T-cell (primary cell): Measurements from ENCODE around the gene MICOS13. TPM values are rescaled to one million over a fixed set of nuclear protein-coding genes. Genes with fewer than 3 reads are reported as not detected.
A peak's percentile ranks its signal among the peaks of the same experiment; 100 is the strongest.

ENCODE experiments used
- ATAC-seq, 4 experiments: fragments of 200-7000 bp in 3 of 4; fragments of 150-1000 bp in 1 of 4; cut with Tn5 transposase; replicated peaks in 1 of 4; 1 replicate in 3 of 4; 2 replicates in 1 of 4; pipeline ENCODE4 v1.10.0; 2021; ENCODE audit warnings: moderate library complexity in 3 of 4, mild to moderate bottlenecking in 2 of 4, moderate number of reproducible peaks in 1 of 4
- CTCF ChIA-PET, 2 donors: fragments of 300-600 bp; sonication (Branson Sonifier 250); formaldehyde crosslinking; loops; one replicate each; lab custom pipeline; 2022; ENCODE audit warnings: antibody characterized with exemption in 2 of 2; lab: Charles Lee
- POLR2A ChIA-PET, 2 donors: fragments of 300-600 bp; sonication (Branson Sonifier 250); formaldehyde crosslinking; loops; one replicate each; lab custom pipeline; 2022; ENCODE audit warnings: antibody characterized with exemption in 2 of 2; lab: Charles Lee
- DNase-seq, 35 experiments: peaks; one replicate each; pipeline versions ENCODE4 v3.0.0 to v3.0.0-alpha.2; 2013 to 2023
- H3K27ac ChIP-seq: one replicate; pipeline ENCODE4 v1.5.1; 2013; ENCODE audit warnings: low read length
- H3K27me3 ChIP-seq, 2 experiments: replicated peaks in 1 of 2; 1 replicate in 1 of 2; 2 replicates in 1 of 2; pipeline versions ENCODE4 v1.6.1 to v1.7.0; 2013; ENCODE audit warnings: low read length in 1 of 2, mixed read lengths in 1 of 2; ENCODE audit not compliant: control insufficient read depth in 2 of 2, insufficient read depth in 2 of 2; ENCODE audit errors: extremely low read depth in 1 of 2
- H3K36me3 ChIP-seq, 2 donors: 1 replicate in 1 of 2; 2 replicates in 1 of 2; pipeline versions ENCODE4 v1.6.1 to v1.7.0; 2013; ENCODE audit warnings: low read length in 1 of 2; ENCODE audit not compliant: control insufficient read depth in 2 of 2, insufficient read depth in 1 of 2; ENCODE audit errors: extremely low read depth in 1 of 2
- H3K4me1 ChIP-seq, 2 experiments: 1 replicate in 1 of 2; 2 replicates in 1 of 2; pipeline versions ENCODE4 v1.6.1 to v1.7.0; 2013; ENCODE audit warnings: low read length in 2 of 2, mixed read lengths in 1 of 2; ENCODE audit not compliant: insufficient read depth in 2 of 2, control insufficient read depth in 1 of 2; ENCODE audit errors: extremely low read depth in 1 of 2
- H3K4me3 ChIP-seq, 2 donors: 1 replicate in 1 of 2; 2 replicates in 1 of 2; pipeline versions ENCODE4 v1.5.1 to v1.7.0; 2013; ENCODE audit warnings: mild to moderate bottlenecking in 2 of 2, low read length in 1 of 2, moderate library complexity in 1 of 2; ENCODE audit not compliant: control insufficient read depth in 1 of 2; ENCODE audit errors: extremely low read depth in 1 of 2
- H3K9me3 ChIP-seq: 2 replicates; pipeline ENCODE4 v1.7.0; 2013
- H3K27ac Mint-ChIP-seq, 2 donors: one replicate each; pipeline ENCODE4 v1.8.0; 2020 to 2021; ENCODE audit warnings: mild to moderate bottlenecking in 2 of 2, mixed read lengths in 2 of 2
- H3K27me3 Mint-ChIP-seq, 2 donors: one replicate each; pipeline ENCODE4 v1.8.0; 2021 to 2022; ENCODE audit warnings: mixed read lengths in 2 of 2
- H3K36me3 Mint-ChIP-seq: one replicate; pipeline ENCODE4 v1.8.0; 2021; ENCODE audit warnings: mixed read lengths
- H3K4me1 Mint-ChIP-seq, 3 donors: one replicate each; pipeline ENCODE4 v1.8.0; 2020 to 2022; ENCODE audit warnings: mixed read lengths in 3 of 3, mild to moderate bottlenecking in 1 of 3
- H3K4me3 Mint-ChIP-seq, 3 donors: one replicate each; pipeline ENCODE4 v1.8.0; 2020 to 2022; ENCODE audit warnings: mild to moderate bottlenecking in 3 of 3, mixed read lengths in 3 of 3, moderate library complexity in 3 of 3
- H3K9me3 Mint-ChIP-seq, 3 donors: one replicate each; pipeline ENCODE4 v1.8.0; 2020 to 2022; ENCODE audit warnings: mixed read lengths in 3 of 3
- WGBS: methylation state at CpG from one replicate; pipeline ENCODE4 v1.1.5; 2013; ENCODE audit warnings: missing lambda C conversion rate; ENCODE audit not compliant: insufficient coverage; 5-methylcytosine and 5-hydroxymethylcytosine counted together
- total RNA-seq, 35 experiments: library from RNA in 6 of 35; stranded (reverse) in 6 of 35; fragments of 120-200 nt in 1 of 35; gene quantifications; one replicate each; pipeline versions ENCODE4 v1.2.1 to v1.2.4 and lab custom pipeline; 2013 to 2026

Gene MICOS13
- total RNA-seq, 5 donors from 2014 or later (not counting 1 experiment from before 2014, with no cell fraction given), result 29.3 to 64.5 (median 57.0) TPM

DNA sequence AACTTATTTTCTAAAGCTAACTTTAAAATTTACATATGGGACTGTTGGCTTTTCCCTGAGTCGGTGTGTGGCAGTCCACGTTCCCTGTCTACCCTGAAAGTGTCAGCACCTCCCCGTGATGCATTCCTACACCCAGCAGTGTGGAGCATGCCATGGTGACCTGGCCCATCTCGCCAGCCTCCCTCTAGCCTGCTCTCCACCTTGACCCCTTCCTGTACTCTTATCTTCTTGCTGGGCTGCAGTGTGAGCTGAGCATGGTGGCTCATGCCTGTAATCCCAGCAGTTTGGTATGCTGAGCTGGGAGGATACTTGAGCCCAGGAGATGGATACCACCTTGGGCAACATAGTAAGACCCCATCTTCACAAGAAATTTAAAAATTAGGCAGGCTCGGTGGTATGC lies 25.4 kb downstream of the MICOS13 start:
- WGBS, result 95% methylated on average over 4 of the region's 5 CpGs
- no peaks in the 10 kb centered on the region for H3K9me3 Mint-ChIP-seq
- no peak for DNase-seq
- ChIA-PET CTCF (interaction anchor here (0.5 to 0.7 kb wide), 3 partner anchors 15 to 725 kb away, joined by 3 to 15 read pairs (median 6); partner anchors contain the start of genes SAFB (in 1 of the 2) and SAFB2 (in 1 of the 2)), POLR2A (no interaction called here)
- H3K36me3 ChIP-seq, result peaks cover 57 to 92% of the 10 kb centered on the region in 2 donors
- H3K4me3 ChIP-seq, result no peak overlapping the region
- no peaks in the 10 kb centered on the region for H3K27me3 ChIP-seq
- peak overlapping the region in 1 of 3 donors; percentile 16 for H3K4me3 Mint-ChIP-seq
- no peak overlapping the region for H3K27ac ChIP-seq
- H3K36me3 Mint-ChIP-seq, result peaks cover 54% of the 10 kb centered on the region
- H3K4me1 Mint-ChIP-seq, result no peaks in the 10 kb centered on the region
- H3K4me1 ChIP-seq, result no peaks in the 10 kb centered on the region
- H3K27me3 Mint-ChIP-seq, result no peaks in the 10 kb centered on the region
- no peaks in the 10 kb centered on the region for H3K9me3 ChIP-seq
- no peak for ATAC-seq
- H3K27ac Mint-ChIP-seq, result no peak overlapping the region

DNA sequence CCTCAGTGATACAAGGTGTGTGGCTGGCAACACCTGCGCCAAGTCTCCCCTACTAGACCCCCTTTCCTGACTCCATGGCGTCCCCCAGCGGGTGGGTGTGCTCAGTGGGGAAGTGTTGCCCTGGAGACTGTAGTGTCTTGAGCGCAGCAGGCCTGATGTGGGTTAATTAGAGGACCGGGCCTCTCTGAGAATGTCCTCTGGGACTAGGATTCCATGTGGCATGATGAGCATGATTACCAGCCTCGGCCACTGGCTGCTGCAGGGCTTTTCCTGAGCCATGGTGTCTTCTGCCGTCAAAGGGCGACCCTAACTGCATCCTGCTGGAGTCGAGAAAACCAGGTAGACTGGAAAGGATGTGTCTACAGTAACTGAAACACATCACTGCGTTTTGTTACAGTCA lies 28.1 kb downstream of the MICOS13 start:
- no peak overlapping the region for H3K4me3 Mint-ChIP-seq
- H3K9me3 Mint-ChIP-seq, result no peaks in the 10 kb centered on the region
- H3K36me3 Mint-ChIP-seq, result peaks cover 64% of the 10 kb centered on the region
- no peak overlapping the region for H3K4me3 ChIP-seq
- 97% methylated on average over 7 of the region's 10 CpGs for WGBS
- DNase-seq (no peak), ATAC-seq (no peak)
- H3K4me1 ChIP-seq, result no peaks in the 10 kb centered on the region
- no peaks in the 10 kb centered on the region for H3K27me3 Mint-ChIP-seq
- ChIA-PET POLR2A (no interaction called here), CTCF (no interaction called here)
- H3K27ac ChIP-seq, result no peak overlapping the region
- peaks cover 45 to 87% of the 10 kb centered on the region in 2 donors for H3K36me3 ChIP-seq
- H3K4me1 Mint-ChIP-seq, result no peaks in the 10 kb centered on the region
- H3K27ac Mint-ChIP-seq, result no peak overlapping the region
- H3K9me3 ChIP-seq, result no peaks in the 10 kb centered on the region
- H3K27me3 ChIP-seq, result no peaks in the 10 kb centered on the region

DNA sequence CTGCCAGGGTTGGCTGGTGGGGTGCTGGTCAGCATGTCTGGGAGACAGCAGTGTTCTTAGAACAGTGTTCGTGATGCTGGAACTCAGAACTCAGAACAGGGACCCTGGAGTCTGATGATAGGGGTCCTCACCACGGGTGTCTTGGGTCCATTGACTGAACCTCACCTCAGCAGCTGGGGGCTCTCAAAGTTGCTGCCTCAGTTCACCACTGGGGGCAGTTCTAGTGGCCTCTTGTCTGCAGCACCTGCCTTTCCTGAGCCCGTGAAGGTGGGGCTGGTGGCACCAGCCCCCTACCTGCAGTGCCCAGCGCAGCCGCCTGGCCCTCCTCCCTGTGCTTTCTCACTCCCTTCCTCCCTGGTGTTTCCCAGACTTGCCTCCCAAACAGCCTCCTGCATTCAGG lies 29.0 kb downstream of the MICOS13 start:
- Histone ChIP-seq H3K27ac (no peak overlapping the region), H3K4me3 (no peak overlapping the region), H3K36me3 (peaks cover 49 to 87% of the 10 kb centered on the region in 2 donors), H3K9me3 (no peaks in the 10 kb centered on the region), H3K4me1 (no peaks in the 10 kb centered on the region), H3K27me3 (no peaks in the 10 kb centered on the region)
- Mint-ChIP-seq H3K9me3 (no peaks in the 10 kb centered on the region), H3K4me1 (peaks cover 0 to 7% (median 3%) of the 10 kb centered on the region in 3 donors), H3K27ac (no peak overlapping the region), H3K4me3 (no peak overlapping the region), H3K36me3 (peaks cover 70% of the 10 kb centered on the region), H3K27me3 (no peaks in the 10 kb centered on the region)
- POLR2A ChIA-PET, result no interaction called here
- WGBS, result 95% methylated on average over 5 of the region's 5 CpGs
- ATAC-seq, result no peak
- DNase-seq, result no peak
- CTCF ChIA-PET, result no interaction called here

DNA sequence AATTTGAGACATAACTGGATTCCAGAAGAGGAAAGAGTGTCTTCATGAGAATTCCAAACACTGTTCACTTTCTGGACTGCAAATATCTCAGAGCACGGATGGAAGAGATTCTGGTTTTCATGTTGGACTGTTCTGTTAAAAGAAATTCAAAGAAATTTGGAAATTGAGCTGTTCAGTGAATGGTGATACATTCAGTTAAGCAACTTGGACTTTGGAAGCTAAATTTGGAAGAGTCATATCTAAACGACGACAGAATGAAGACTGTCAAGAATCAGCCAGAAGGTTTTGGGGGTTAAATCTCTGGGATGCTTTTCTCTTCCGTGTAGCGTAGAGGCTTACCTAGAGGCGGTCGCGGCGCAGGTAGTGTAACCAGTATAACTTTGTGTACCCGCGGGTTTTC lies 31.9 kb downstream of the MICOS13 start:
- peaks cover 34 to 82% of the 10 kb centered on the region in 2 donors for H3K36me3 ChIP-seq
- H3K4me1 ChIP-seq, result no peaks in the 10 kb centered on the region
- Mint-ChIP-seq H3K9me3 (no peaks in the 10 kb centered on the region), H3K36me3 (peaks cover 72% of the 10 kb centered on the region), H3K27me3 (no peaks in the 10 kb centered on the region), H3K27ac (no peak overlapping the region), H3K4me1 (peaks cover 14 to 25% (median 21%) of the 10 kb centered on the region in 3 donors), H3K4me3 (no peak overlapping the region)
- ATAC-seq, result no peak
- ChIA-PET POLR2A (no interaction called here), CTCF (no interaction called here)
- no peaks in the 10 kb centered on the region for H3K27me3 ChIP-seq
- 100% methylated on average over 3 of the region's 11 CpGs for WGBS
- no peak overlapping the region for H3K27ac ChIP-seq
- DNase-seq, result no peak
- no peaks in the 10 kb centered on the region for H3K9me3 ChIP-seq
- H3K4me3 ChIP-seq, result no peak overlapping the region

DNA sequence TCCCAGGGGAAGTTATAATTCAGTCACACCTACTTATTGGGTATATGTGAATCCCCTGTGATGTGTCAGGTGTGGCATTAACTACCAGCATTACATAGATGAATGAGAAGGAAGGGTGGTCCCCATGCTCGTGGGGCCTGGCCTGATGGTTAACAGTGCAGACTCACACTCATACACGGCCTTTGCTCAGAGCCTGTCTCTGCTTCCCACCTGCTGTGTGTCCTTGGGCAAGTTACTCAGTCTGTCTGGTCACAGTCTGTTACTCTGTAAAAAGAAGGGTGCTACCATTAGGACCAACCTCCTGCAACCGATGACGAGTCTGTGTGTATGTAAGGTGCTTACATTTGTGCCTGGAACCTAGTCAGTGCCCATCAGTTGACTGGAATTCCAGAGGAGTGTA lies 33.6 kb downstream of the MICOS13 start:
- DNase-seq, result no peak
- H3K36me3 Mint-ChIP-seq, result peaks cover 68% of the 10 kb centered on the region
- no peak for ATAC-seq
- no peak overlapping the region for H3K4me3 Mint-ChIP-seq
- no peak overlapping the region for H3K27ac ChIP-seq
- no peaks in the 10 kb centered on the region for H3K9me3 ChIP-seq
- H3K9me3 Mint-ChIP-seq, result no peaks in the 10 kb centered on the region
- WGBS, result 98% methylated on average over 4 of the region's 4 CpGs
- H3K27me3 ChIP-seq, result no peaks in the 10 kb centered on the region
- no peaks in the 10 kb centered on the region for H3K27me3 Mint-ChIP-seq
- no peak overlapping the region for H3K4me3 ChIP-seq
- H3K4me1 Mint-ChIP-seq, result peaks cover 23 to 36% (median 26%) of the 10 kb centered on the region in 3 donors
- peaks cover 25 to 82% of the 10 kb centered on the region in 2 donors for H3K36me3 ChIP-seq
- POLR2A ChIA-PET, result interaction anchor here in 1 of 2 donors (0.6 kb wide), 1 partner anchor 1344 kb away, joined by 3 read pairs; no protein-coding TSS in a partner anchor
- CTCF ChIA-PET, result no interaction called here
- H3K4me1 ChIP-seq, result no peaks in the 10 kb centered on the region
- H3K27ac Mint-ChIP-seq, result no peak overlapping the region

DNA sequence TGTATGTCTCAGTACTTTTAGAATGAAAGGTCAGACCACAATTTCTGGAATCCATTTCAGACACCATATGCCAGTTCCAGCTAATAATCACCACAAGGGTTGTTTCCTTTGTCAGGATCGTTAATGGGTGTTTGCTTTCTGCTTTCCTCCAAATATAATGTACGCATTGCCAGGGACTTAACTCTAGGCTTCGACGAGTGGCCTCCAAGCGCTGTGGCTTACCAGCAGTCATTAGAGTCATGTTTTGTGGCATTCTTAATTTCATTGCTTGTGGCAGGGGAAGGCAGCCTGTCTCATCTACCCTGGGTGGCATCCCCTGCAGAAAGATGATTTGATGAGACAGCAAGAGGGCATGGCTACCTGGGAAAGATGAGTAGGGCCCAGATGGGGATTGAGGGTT lies 34.9 kb downstream of the MICOS13 start:
- Mint-ChIP-seq H3K27ac (no peak overlapping the region), H3K4me3 (no peak overlapping the region), H3K36me3 (peaks cover 66% of the 10 kb centered on the region), H3K9me3 (no peaks in the 10 kb centered on the region), H3K4me1 (peaks cover 26 to 42% (median 29%) of the 10 kb centered on the region in 3 donors), H3K27me3 (no peaks in the 10 kb centered on the region)
- 100% methylated on average over 3 of the region's 5 CpGs for WGBS
- Histone ChIP-seq H3K27ac (no peak overlapping the region), H3K36me3 (peaks cover 20 to 76% of the 10 kb centered on the region in 2 donors), H3K4me1 (no peaks in the 10 kb centered on the region), H3K27me3 (no peaks in the 10 kb centered on the region), H3K9me3 (no peaks in the 10 kb centered on the region), H3K4me3 (no peak overlapping the region)
- ChIA-PET POLR2A (interaction anchor here (0.6 kb wide), 2 partner anchors 15 to 71 kb away, joined by 3 to 11 read pairs; no protein-coding TSS in a partner anchor), CTCF (no interaction called here)
- DNase-seq (no peak), ATAC-seq (no peak)
